Duodenal mucosa (tissue), 2 donors: Measurements from ENCODE around the gene ALDH5A1.

Experiments used
- H3K27ac ChIP-seq: one replicate; pipeline ENCODE4 v1.7.0; 2013; ENCODE audit warnings: low read depth, low read length
- H3K27me3 ChIP-seq, 2 donors: one replicate each; pipeline ENCODE4 v1.7.0; 2013; ENCODE audit warnings: low read length in 2 of 2, control low read depth in 1 of 2; ENCODE audit not compliant: insufficient read depth in 2 of 2, control insufficient read depth in 1 of 2
- H3K36me3 ChIP-seq, 2 donors: one replicate each; pipeline ENCODE4 v1.7.0; 2013; ENCODE audit warnings: low read length in 2 of 2, control low read depth in 1 of 2; ENCODE audit not compliant: insufficient read depth in 2 of 2, control insufficient read depth in 1 of 2
- H3K4me1 ChIP-seq, 2 donors: one replicate each; pipeline ENCODE4 v1.7.0; 2013; ENCODE audit warnings: low read length in 2 of 2, control low read depth in 1 of 2; ENCODE audit not compliant: insufficient read depth in 2 of 2, control insufficient read depth in 1 of 2
- H3K4me3 ChIP-seq, 2 donors: one replicate each; pipeline ENCODE4 v1.7.0; 2013; ENCODE audit warnings: low read length in 2 of 2, low read depth in 1 of 2
- H3K9ac ChIP-seq, 2 donors: one replicate each; pipeline ENCODE4 v1.7.0; 2013; ENCODE audit warnings: low read length in 2 of 2, low read depth in 1 of 2
- H3K9me3 ChIP-seq, 2 donors: one replicate each; pipeline ENCODE4 v1.7.0; 2013; ENCODE audit warnings: low read length in 2 of 2, control low read depth in 1 of 2; ENCODE audit not compliant: control insufficient read depth in 1 of 2

Gene ALDH5A1

DNA sequence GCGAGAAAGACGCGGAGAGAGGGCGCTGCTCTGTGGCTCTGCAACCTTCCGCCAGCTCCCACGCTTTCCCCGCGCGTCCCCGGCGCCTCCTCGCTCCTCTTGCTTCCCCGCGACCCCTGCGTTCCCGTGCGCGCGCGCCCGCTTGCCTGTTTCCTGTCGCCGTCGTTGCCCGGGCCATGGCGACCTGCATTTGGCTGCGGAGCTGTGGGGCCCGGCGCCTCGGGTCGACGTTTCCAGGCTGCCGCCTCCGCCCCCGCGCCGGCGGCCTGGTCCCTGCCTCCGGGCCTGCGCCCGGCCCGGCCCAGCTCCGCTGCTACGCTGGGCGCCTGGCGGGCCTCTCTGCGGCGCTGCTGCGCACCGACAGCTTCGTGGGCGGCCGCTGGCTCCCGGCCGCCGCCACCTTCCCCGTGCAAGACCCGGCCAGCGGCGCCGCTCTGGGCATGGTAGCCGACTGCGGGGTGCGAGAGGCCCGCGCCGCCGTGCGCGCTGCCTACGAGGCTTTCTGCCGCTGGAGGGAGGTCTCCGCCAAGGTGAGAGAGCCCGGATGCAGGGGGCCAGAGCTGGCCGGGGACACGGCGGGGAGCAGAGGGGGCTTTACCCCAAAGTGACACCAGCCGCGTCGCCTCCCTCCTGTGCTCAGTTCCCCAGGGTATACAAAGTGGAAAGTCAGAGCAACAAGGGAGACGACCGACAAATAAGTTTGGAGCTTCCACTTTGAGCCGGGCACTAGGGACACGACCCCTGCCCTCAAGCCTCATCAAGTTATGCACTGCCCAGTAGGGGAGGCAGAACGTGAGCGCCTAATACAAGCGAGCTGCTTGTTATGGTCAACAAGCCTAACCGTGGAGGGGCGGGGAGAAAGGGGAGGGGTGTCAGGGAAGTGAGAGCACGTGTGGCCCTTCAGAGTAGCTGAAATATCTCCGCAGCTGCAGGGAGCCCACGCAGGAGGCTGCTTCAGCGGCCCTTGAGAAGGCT, at the start of gene ALDH5A1:
ALDH5A1 (plus strand) TSS at position 149 of the 975 bp plus-strand sequence; CDS start at position 177, 28 bp downstream.
- peak within 1 kb of the TSS; percentile 77 to 82 for H3K4me3 ChIP-seq
- no peaks in the 10 kb centered on the region for H3K9me3 ChIP-seq
- peak within 1 kb of the TSS; percentile 41 to 73 for H3K9ac ChIP-seq
- peaks cover 7 to 9% of the 10 kb centered on the region in 2 donors for H3K4me1 ChIP-seq
- peak within 1 kb of the TSS; percentile 68 for H3K27ac ChIP-seq
- H3K36me3 ChIP-seq = peaks cover 3 to 4% of the 10 kb centered on the region in 2 donors
- H3K27me3 ChIP-seq = peaks cover 0 to 3% of the 10 kb centered on the region in 2 donors

DNA sequence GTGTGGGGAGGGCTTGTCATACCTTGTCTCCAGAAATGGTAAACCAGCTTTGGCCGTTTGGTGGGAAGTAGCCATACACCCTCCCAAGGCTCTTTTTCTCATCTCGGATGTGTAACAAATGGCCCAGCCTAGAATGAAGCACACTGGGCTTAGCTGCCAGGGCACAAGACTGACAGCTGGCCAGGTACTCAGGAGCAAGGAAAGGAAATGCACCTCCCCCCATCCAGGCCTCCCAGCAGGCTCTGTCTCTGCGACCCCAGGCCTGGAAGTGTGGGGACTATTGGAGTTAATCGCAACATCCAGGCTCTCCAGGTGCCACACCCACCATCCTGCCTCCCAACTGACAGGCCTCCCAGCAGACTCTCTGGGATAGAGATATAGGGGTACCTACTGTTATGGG, 49.1 kb upstream of the ALDH5A1 start:
- H3K4me3 ChIP-seq = no peak overlapping the region
- no peaks in the 10 kb centered on the region for H3K36me3 ChIP-seq
- no peak overlapping the region for H3K9ac ChIP-seq
- H3K9me3 ChIP-seq = no peaks in the 10 kb centered on the region
- H3K27ac ChIP-seq = no peak overlapping the region
- no peaks in the 10 kb centered on the region for H3K27me3 ChIP-seq
- no peaks in the 10 kb centered on the region for H3K4me1 ChIP-seq

DNA sequence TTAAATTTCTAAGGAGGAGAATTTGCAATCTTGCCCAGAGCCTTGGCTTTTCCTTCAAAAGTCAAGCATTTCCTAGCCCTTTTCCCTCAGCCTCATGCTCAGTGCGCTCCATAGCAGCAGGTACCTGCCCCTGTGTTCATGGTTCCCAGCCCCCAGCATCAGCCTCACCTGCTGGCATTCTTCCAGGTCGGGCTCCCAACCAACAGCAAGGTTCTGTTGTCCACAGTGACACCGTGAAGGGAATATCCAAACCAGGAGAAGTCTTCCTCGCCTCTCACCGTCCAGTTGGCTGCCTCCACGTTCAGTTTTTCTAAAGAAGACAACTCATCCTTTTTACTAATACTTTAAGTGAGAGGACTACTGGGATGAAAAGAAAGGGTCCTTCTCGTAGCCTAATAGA, 48.1 kb upstream of the ALDH5A1 start:
- no peaks in the 10 kb centered on the region for H3K4me1 ChIP-seq
- H3K27me3 ChIP-seq = no peaks in the 10 kb centered on the region
- no peak overlapping the region for H3K4me3 ChIP-seq

DNA sequence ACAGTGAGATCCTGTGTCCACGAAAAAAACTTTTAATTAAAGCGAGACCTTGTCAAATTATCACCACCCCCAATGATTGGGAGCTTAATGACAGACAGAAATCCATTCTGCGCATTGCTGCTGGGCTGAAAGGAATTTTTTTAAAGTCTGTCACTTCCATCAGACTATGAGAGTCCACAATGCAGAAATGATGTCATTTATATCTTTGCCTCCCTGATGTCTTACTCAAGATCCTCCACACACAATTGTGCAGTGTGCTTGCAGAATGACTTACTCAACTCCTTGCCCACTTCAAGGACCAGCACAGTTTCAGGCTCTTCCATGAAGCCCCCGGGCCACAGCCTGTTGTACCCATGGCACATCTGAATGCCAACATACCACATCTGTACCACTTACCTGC, 46.4 kb upstream of the ALDH5A1 start:
- no peaks in the 10 kb centered on the region for H3K36me3 ChIP-seq
- no peaks in the 10 kb centered on the region for H3K9me3 ChIP-seq
- no peaks in the 10 kb centered on the region for H3K4me1 ChIP-seq
- H3K4me3 ChIP-seq = no peak overlapping the region
- H3K9ac ChIP-seq = no peak overlapping the region
- H3K27me3 ChIP-seq = no peaks in the 10 kb centered on the region
- H3K27ac ChIP-seq = no peak overlapping the region

More for the DNA sequence above, 48.1 kb upstream of the ALDH5A1 start:
- Histone ChIP-seq H3K9me3 (no peaks in the 10 kb centered on the region), H3K27ac (no peak overlapping the region), H3K36me3 (no peaks in the 10 kb centered on the region), H3K9ac (no peak overlapping the region)

DNA sequence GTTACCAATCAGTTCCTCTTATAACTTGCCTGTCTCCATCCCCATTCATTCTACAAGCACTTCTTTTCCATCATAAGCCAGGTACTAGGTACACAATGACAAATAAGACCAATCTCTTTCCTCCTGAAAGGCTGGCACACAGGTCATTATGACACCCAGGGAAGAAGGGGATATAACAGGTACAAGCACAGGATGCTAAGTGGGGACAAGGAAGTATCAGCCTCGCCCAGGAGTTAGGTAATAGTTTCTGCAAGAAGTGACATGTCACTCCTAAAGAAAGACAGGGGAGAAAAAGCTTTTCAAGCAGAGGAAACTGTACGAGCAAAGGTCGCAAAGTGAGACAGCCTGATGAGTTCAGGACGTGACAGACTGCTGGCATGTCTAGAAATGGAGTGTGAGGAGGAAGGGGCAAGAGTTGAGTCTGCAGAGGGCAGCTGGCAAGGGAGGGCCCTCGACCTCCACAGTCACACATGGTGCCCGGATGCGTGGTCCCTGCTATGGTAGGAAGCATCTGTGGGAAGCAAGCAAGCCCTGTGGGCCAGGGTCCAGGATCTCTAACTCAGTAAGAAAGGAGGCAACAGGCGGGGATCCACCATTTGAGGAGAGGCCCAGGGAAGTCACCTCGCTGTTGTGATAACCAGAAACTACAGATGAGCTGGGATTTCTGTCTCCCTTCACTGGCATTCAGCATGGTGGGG, 45.8 kb upstream of the ALDH5A1 start:
- H3K27me3 ChIP-seq = no peaks in the 10 kb centered on the region
- no peaks in the 10 kb centered on the region for H3K9me3 ChIP-seq
- H3K4me1 ChIP-seq = no peaks in the 10 kb centered on the region
- H3K4me3 ChIP-seq = no peak overlapping the region
- H3K9ac ChIP-seq = no peak overlapping the region
- H3K27ac ChIP-seq = no peak overlapping the region
- H3K36me3 ChIP-seq = no peaks in the 10 kb centered on the region

DNA sequence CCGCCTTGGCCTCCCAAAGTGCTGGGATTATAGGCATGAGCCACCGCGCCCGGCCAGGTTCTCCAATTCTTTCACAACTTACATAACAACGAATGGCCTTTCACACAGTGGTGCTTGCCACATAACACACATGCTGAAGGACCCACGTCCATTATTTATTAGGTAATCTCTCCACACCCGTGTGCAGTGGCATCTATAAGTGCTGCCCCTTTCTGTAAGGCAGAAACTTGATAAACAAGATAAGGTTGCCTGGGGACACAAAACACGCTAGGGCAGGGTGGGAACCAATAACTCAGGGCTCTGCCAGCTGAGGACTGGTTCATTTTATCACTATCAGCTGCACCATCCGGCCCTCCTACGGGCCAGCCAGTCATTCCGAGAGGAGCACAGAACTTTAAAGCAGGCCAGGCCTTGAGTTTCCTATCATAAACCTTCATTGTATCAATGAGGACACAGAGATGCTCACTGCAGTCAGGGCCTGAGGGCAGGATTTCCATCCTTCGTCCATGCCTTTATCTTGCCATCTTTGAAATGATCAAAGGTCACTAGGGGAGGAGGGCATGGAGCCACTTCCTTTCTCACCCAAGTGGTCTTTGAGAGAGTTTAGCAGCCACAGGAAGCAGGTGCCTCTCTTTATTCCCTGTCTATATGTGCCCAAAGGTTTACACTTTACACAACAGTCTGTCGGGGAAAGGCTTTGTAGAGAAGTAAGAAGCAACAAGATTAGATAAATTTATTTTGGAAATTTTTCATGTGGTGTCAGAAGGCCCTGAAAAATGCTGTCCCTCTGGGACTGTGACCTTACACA, 43.0 kb upstream of the ALDH5A1 start:
- no peaks in the 10 kb centered on the region for H3K27me3 ChIP-seq
- H3K9ac ChIP-seq = no peak overlapping the region
- no peaks in the 10 kb centered on the region for H3K36me3 ChIP-seq
- H3K9me3 ChIP-seq = no peaks in the 10 kb centered on the region
- H3K27ac ChIP-seq = no peak overlapping the region
- no peaks in the 10 kb centered on the region for H3K4me1 ChIP-seq
- no peak overlapping the region for H3K4me3 ChIP-seq

DNA sequence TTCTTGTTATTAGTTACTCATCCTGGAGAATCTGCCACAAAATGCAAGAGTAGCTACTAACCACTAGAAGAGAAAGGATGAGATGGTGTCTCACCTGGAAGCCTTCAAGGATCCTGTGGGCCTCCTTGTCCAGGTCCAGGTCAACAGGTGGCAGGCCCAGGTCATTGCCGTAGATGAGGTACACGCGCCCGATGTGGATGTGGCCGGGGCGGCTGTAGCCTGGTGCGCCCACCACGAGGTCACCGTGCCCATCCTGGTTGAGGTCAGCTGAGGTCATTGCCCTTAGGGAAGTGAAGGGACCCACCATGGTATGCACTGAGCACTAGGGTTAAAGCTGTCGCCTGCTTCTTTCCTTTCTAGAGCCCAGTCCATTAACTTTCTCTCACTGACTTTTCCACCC, 40.8 kb upstream of the ALDH5A1 start:
- no peak overlapping the region for H3K27ac ChIP-seq
- no peak overlapping the region for H3K4me3 ChIP-seq
- H3K4me1 ChIP-seq = no peaks in the 10 kb centered on the region
- H3K9ac ChIP-seq = no peak overlapping the region
- no peaks in the 10 kb centered on the region for H3K9me3 ChIP-seq
- H3K27me3 ChIP-seq = no peaks in the 10 kb centered on the region
- H3K36me3 ChIP-seq = no peaks in the 10 kb centered on the region

DNA sequence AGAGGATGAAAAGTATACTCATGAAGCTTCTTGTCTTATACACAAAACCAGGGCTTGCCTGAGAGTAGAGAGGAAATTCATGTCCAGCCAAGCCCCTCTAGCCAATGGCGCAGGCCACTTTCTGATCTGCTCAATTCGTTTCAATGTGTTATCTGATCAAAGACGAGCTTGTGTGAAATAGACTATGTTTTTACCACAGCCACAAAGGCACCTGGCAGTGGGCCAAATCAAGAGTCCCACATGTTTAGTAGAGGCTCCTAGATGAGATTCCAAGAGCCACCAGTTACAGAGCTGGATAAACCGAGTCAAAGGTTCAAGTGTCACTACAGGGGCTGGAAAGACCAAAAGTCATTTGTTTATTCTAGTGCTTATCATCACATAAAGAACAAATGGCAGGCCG, 40.3 kb upstream of the ALDH5A1 start:
- Histone ChIP-seq H3K9me3 (no peaks in the 10 kb centered on the region), H3K4me1 (no peaks in the 10 kb centered on the region), H3K36me3 (no peaks in the 10 kb centered on the region), H3K9ac (no peak overlapping the region), H3K27ac (no peak overlapping the region), H3K4me3 (no peak overlapping the region), H3K27me3 (no peaks in the 10 kb centered on the region)

DNA sequence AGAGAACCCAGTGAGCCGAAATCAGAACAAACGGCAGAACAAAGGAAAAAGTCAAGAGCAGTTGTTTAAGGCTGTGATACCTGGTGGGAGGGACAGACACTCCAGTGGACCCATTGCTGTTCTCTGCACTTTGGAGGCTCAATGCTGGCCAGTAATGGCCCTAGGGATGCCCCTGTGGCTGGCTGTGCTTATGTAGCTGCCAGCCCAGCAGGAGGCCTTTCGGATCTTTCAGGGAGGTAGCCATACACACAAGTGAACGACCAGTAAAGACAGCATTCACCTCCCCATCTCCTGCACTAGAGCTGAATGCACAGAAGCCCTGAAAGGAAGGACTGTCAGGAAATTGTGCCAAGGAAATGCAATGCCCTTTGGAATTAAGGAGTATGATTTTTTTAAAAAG, 39.7 kb upstream of the ALDH5A1 start:
- Histone ChIP-seq H3K27me3 (no peaks in the 10 kb centered on the region), H3K4me3 (no peak overlapping the region), H3K27ac (no peak overlapping the region), H3K9me3 (no peaks in the 10 kb centered on the region), H3K4me1 (no peaks in the 10 kb centered on the region), H3K36me3 (no peaks in the 10 kb centered on the region), H3K9ac (no peak overlapping the region)
